DND-41 (cell line): Measurements from ENCODE around the gene SYT3.

Experiments
- CTCF ChIP-seq: IDR thresholded peaks from 2 replicates; pipeline ENCODE4 v1.5.1; 2012; ENCODE audit warnings: borderline replicate concordance, low read length, moderate library complexity, mild to moderate bottlenecking; ENCODE audit not compliant: poor library complexity, severe bottlenecking; ENCODE audit errors: extremely low read depth
- EZH2 ChIP-seq: IDR thresholded peaks from 3 replicates; pipeline ENCODE4 v1.6.1; 2012; ENCODE audit warnings: borderline replicate concordance, low read depth, mild to moderate bottlenecking, moderate library complexity, low read length, inconsistent platforms; ENCODE audit not compliant: severe bottlenecking

GRCh38 chr19:50590191-50590590 lies 49.5 kb downstream of the SYT3 start:
- TF ChIP-seq CTCF (no peak), EZH2 (no peak)
